Suprapubic skin (tissue), 4 donors: Measurements from ENCODE around the gene ZNF774. TPM values are rescaled to one million over a fixed set of nuclear protein-coding genes. Genes with fewer than 3 reads are reported as not detected.

ENCODE experiments used
- DNase-seq, 2 donors: peaks; one replicate each; pipeline ENCODE4 v3.0.0-alpha.2; 2019; ENCODE audit warnings: low spot score in 2 of 2
- H3K27ac ChIP-seq: fragments of 200-600 bp; sonication (generic); one replicate; pipeline ENCODE4 v1.5.1; 2019
- H3K27me3 ChIP-seq: fragments of 200-600 bp; sonication (generic); one replicate; pipeline ENCODE4 v1.5.1; 2019
- H3K36me3 ChIP-seq: fragments of 200-600 bp; sonication (generic); one replicate; pipeline ENCODE4 v1.5.1; 2019
- H3K4me1 ChIP-seq: fragments of 200-600 bp; sonication (generic); one replicate; pipeline ENCODE4 v1.5.1; 2019
- H3K4me3 ChIP-seq: fragments of 200-600 bp; sonication (generic); one replicate; pipeline ENCODE4 v1.5.1; 2019; ENCODE audit warnings: mild to moderate bottlenecking
- H3K9me3 ChIP-seq: fragments of 200-600 bp; sonication (generic); one replicate; pipeline ENCODE4 v1.5.1; 2019
- EP300 ChIP-seq: sonication (generic); formaldehyde crosslinking; IDR thresholded peaks from one replicate; pipeline ENCODE4 v1.6.1; 2017; ENCODE audit warnings: antibody characterized with exemption
- POLR2A ChIP-seq, 2 donors: fragments of 450-650 bp; IDR thresholded peaks; one replicate each; pipeline ENCODE4 v1.6.1; 2017; ENCODE audit warnings: antibody characterized with exemption in 2 of 2, mild to moderate bottlenecking in 2 of 2, moderate library complexity in 2 of 2
- POLR2AphosphoS5 ChIP-seq, 3 donors: sonication (generic); formaldehyde crosslinking; IDR thresholded peaks; one replicate each; pipeline ENCODE4 v1.6.1; 2017; ENCODE audit warnings: antibody characterized with exemption in 3 of 3
- WGBS: methylation state at CpG from one replicate; pipeline ENCODE4 v1.1.5; 2018; 5-methylcytosine and 5-hydroxymethylcytosine counted together
- total RNA-seq, 4 donors: library from RNA; depleted of rRNA; stranded (reverse); fragments of >200 nt; gene quantifications; one replicate each; pipeline ENCODE4 v1.1.0, GENCODE V29; 2016
- TF ChIP-seq, protein P1 (sequence below), 2 donors: fragments of 200-600 bp in 1 of 2; fragments of 450-650 bp in 1 of 2; sonication (generic) in 1 of 2; IDR thresholded peaks; one replicate each; pipeline ENCODE4 v1.5.1; 2016 to 2019; ENCODE audit warnings: antibody characterized with exemption in 2 of 2, mild to moderate bottlenecking in 1 of 2, moderate library complexity in 1 of 2

Gene ZNF774
- total RNA-seq, 4 donors from 2014 or later = 1.4 to 7.2 (median 3.2) TPM

DNA sequence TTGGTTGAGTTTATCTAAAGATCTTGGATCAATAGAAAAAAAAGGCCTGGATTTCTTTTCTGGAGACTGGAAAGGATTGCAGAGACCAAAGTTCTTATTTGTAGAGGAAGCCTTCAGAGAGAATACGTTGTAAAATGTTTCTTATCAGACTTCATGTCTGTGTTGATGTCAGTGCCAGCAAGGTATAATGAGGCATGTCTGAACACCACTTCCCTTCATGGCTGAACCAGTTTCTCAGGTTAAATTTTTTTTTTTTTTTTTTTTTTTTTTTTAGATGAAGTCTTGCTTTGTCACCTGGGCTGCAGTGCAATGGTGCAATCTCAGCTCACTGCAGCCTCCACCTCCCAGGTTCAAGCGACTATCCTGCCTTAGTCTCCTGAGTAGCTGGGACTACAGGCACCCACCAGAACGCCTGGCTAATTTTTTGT is 17.8 kb upstream of the ZNF774 start:
- Histone ChIP-seq H3K4me3 (no peak overlapping the region), H3K27me3 (no peaks in the 10 kb centered on the region), H3K4me1 (peaks cover 25% of the 10 kb centered on the region), H3K9me3 (no peaks in the 10 kb centered on the region), H3K36me3 (no peaks in the 10 kb centered on the region), H3K27ac (peak overlapping the region; percentile 45)
- TF ChIP-seq EP300 (no peak), POLR2A (IDR thresholded peaks at IDR 0.05) (no peak), POLR2AphosphoS5 (IDR thresholded peaks at IDR 0.05) (no peak)
- TF ChIP-seq, protein P1, sequence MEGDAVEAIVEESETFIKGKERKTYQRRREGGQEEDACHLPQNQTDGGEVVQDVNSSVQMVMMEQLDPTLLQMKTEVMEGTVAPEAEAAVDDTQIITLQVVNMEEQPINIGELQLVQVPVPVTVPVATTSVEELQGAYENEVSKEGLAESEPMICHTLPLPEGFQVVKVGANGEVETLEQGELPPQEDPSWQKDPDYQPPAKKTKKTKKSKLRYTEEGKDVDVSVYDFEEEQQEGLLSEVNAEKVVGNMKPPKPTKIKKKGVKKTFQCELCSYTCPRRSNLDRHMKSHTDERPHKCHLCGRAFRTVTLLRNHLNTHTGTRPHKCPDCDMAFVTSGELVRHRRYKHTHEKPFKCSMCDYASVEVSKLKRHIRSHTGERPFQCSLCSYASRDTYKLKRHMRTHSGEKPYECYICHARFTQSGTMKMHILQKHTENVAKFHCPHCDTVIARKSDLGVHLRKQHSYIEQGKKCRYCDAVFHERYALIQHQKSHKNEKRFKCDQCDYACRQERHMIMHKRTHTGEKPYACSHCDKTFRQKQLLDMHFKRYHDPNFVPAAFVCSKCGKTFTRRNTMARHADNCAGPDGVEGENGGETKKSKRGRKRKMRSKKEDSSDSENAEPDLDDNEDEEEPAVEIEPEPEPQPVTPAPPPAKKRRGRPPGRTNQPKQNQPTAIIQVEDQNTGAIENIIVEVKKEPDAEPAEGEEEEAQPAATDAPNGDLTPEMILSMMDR (IDR thresholded peaks at IDR 0.05) = no peak
- DNase-seq = no peak
- WGBS = 48% methylated on average over 3 of the region's 3 CpGs

DNA sequence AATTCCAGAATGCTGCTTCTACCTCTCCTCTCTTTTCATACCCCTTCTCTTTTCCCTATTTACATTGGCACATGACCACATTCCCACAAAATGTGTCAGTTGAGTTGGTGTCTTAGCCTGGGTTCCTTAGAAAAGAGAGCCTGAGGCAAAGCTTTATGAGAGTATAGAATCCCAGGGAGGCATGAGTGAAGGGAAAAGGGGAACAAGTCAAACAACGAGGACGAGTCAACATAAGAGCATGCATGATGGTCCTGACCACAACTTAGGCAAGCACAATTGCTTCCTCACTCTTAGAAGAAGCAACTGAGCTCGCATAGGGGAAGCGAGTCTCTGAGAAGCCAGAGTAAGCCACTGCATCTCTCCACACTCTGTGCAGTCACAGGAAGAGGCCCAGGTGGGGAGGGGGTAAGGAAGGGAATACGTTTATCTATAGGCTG is 15.4 kb upstream of the ZNF774 start:
- Histone ChIP-seq H3K9me3 (no peaks in the 10 kb centered on the region), H3K36me3 (no peaks in the 10 kb centered on the region), H3K27me3 (no peaks in the 10 kb centered on the region), H3K27ac (no peak overlapping the region), H3K4me3 (no peak overlapping the region), H3K4me1 (peaks cover 25% of the 10 kb centered on the region)
- no peak for TF ChIP-seq POLR2AphosphoS5 (IDR thresholded peaks at IDR 0.05)
- no peak for TF ChIP-seq EP300
- TF ChIP-seq, protein P1 (IDR thresholded peaks at IDR 0.05) = no peak
- no peak for TF ChIP-seq POLR2A (IDR thresholded peaks at IDR 0.05)
- WGBS = 61% methylated on average over 5 of the region's 5 CpGs
- peak in 1 of 2 donors; percentile 49 for DNase-seq

DNA sequence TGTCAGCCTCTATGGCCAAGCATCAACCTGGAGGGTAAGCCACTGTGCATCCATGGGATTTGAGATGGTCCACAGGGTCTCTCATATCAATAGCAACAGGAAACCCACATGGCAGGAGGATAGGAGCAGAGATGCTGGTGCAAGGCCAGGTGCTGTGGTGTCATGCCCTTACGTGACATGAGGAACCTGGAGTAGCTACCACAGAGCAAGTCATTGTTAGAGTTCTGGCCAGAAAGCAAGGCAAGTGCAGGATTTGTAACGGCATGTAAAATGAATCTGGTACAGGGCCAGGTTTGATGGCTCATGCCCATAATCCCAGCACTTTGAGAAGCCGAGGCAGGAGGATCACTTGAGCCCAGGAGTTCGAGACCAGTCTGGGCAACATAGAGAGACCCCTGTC is 14.8 kb upstream of the ZNF774 start:
- no peaks in the 10 kb centered on the region for H3K36me3 ChIP-seq
- no peak overlapping the region for H3K27ac ChIP-seq
- no peaks in the 10 kb centered on the region for H3K9me3 ChIP-seq
- no peak overlapping the region for H3K4me3 ChIP-seq
- 45% methylated on average over 4 of the region's 4 CpGs for WGBS
- TF ChIP-seq POLR2A (IDR thresholded peaks at IDR 0.05) (no peak), POLR2AphosphoS5 (IDR thresholded peaks at IDR 0.05) (peak in 1 of 3 donors; percentile 17)
- peaks cover 27% of the 10 kb centered on the region for H3K4me1 ChIP-seq
- peak in 1 of 2 donors; percentile 48 for DNase-seq
- H3K27me3 ChIP-seq = no peaks in the 10 kb centered on the region

DNA sequence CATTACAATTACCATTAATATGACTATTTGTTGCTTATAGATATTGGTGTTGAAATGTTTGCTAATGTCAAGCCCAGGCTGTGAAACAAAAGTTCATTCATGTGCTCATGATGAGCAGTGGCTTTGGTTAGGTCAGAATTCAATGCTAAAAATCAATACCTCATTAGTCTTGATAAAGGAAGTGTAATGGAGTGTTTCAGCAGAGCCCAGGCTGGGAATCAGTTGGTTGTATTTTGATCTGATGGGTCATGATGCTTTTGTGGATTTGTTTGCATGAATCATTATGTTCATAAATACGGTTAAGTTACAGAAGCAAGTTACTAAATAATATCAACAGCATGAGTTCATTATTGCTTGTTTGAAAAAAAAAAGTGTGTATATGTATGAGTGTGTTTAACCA is 13.6 kb upstream of the ZNF774 start:
- no peak for DNase-seq
- H3K4me3 ChIP-seq = no peak overlapping the region
- 95% methylated on average over 1 of the region's 1 CpG for WGBS
- peaks cover 25% of the 10 kb centered on the region for H3K4me1 ChIP-seq
- H3K36me3 ChIP-seq = no peaks in the 10 kb centered on the region
- H3K27me3 ChIP-seq = no peaks in the 10 kb centered on the region
- TF ChIP-seq, protein P1 (IDR thresholded peaks at IDR 0.05) = no peak
- TF ChIP-seq EP300 (no peak), POLR2AphosphoS5 (IDR thresholded peaks at IDR 0.05) (no peak), POLR2A (IDR thresholded peaks at IDR 0.05) (no peak)
- H3K9me3 ChIP-seq = no peaks in the 10 kb centered on the region
- no peak overlapping the region for H3K27ac ChIP-seq

DNA sequence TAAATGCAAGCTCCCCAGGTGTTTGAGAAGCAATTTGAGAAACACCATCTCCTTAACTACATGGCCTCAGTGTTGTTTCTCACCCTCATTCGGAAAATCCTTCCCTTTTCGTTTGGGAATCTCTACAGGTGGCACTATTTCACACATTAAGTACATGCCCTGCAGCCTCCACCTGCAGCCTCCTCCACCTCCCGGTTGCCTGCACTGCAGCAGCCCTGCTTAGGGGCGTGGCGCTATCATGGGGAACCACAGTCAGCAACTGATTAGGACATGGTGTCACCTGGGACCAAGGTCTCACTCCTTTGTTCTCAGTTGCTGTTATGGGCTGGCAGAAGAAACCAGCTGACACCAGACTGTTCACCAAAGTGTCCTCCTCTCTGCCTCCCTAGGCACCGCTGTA is 11.7 kb upstream of the ZNF774 start:
- H3K36me3 ChIP-seq = no peaks in the 10 kb centered on the region
- 84% methylated on average over 6 of the region's 6 CpGs for WGBS
- H3K4me1 ChIP-seq = peaks cover 14% of the 10 kb centered on the region
- DNase-seq = no peak
- TF ChIP-seq POLR2A (IDR thresholded peaks at IDR 0.05) (no peak), EP300 (no peak), POLR2AphosphoS5 (IDR thresholded peaks at IDR 0.05) (no peak)
- TF ChIP-seq, protein P1 (IDR thresholded peaks at IDR 0.05) = no peak
- H3K27me3 ChIP-seq = no peaks in the 10 kb centered on the region
- H3K27ac ChIP-seq = no peak overlapping the region
- no peaks in the 10 kb centered on the region for H3K9me3 ChIP-seq
- H3K4me3 ChIP-seq = no peak overlapping the region

DNA sequence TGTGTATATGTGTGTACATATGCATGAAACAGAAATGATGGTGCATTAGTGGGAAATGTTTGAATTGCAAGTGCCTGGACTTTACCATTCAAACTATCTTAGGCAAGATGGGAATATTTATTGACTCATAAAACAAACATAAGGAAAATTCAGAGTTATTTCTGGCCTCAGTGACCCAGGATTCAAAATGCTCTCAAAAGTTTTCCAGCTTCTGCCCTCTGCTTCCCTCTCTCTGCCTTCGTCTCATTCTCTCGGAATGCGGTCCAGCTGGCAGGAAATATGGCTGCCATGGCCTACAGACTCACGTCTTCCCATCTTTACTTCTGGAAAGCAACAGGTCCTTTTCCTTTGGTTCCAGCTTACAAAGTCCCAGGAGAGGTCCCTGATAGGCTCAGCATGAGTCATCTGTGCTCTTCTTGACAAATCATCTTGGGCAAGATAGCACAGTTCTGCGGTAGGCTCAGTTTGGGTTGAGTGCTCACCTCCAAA is 8.7 kb upstream of the ZNF774 start:
- Histone ChIP-seq H3K4me1 (peaks cover 2% of the 10 kb centered on the region), H3K4me3 (no peak overlapping the region), H3K36me3 (no peaks in the 10 kb centered on the region), H3K27me3 (no peaks in the 10 kb centered on the region), H3K27ac (no peak overlapping the region), H3K9me3 (no peaks in the 10 kb centered on the region)
- DNase-seq = no peak
- WGBS = 81% methylated on average over 5 of the region's 5 CpGs
- no peak for TF ChIP-seq POLR2A (IDR thresholded peaks at IDR 0.05)
- no peak for TF ChIP-seq EP300
- no peak for TF ChIP-seq POLR2AphosphoS5 (IDR thresholded peaks at IDR 0.05)
- TF ChIP-seq, protein P1 (IDR thresholded peaks at IDR 0.05) = no peak
